NCI-H526 (cell line): ENCODE results near the gene DYRK1A.

ENCODE experiments used
- DNase-seq, 2 experiments: peaks; one replicate each; lab custom pipeline; 2025; lab: John Stamatoyannopoulos, UW

DYRK1A gene

DNA sequence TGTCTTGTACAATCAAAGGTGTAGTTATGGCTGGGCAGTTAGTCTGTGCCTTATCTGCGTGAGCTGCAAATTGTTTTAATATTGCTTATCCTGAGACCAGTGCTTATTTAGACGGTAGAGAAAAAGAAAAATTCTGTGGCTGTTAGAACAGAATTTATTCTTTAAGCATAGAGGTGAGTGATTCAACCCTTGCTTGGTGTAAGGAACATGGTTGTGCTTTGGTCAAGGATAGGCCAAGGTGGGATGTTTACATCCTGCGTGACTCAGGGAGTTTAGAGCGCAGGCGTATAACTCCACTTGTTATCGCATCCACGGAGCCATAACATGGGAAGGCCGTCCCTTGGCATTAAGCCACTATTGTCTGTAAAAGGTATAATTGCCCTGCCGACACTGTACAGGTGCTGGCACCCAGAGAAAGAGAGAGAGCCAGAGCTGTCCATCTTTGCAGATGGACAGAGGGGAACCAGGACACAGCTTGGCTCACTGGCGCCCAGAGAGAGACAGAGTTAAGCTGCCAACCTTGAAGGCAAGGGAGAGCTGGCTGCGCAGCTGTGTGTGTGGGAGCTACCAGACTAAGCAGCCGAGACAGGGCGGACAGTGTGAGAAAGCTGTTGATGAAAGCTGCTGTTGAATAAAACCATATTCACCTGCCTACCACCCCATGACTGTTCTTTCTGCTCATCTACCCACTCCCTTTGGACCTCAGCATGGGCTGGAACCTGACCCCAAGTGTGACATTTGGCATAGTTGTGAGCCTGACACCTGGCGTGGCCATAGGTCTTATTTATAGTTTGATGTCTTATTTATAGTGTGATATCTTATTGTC, 200.4 kb downstream of the DYRK1A start:
- no peak for DNase-seq

GRCh38 chr21:37568415-37568814, 201.8 kb downstream of the DYRK1A start:
- no peak for DNase-seq

DNA sequence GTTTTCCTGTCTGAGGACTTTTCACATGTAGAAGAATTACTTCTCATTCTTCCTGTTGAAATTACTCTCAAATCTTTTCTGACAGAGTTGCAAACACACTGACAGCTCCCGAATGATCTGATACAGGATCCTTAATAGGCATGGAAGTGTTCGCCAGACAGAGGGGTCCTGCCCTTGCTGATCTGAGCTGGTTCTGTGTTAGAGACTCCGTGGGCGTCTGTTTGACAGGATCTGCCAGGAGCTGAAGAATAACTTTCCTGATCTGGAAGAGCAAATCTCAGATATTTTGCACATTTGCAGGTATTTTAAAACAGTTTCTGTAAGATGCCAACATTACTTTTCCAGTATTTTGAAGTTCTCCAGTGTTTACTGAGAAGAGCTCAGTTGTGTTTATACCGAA, 202.3 kb downstream of the DYRK1A start:
- DNase-seq: no peak

DNA sequence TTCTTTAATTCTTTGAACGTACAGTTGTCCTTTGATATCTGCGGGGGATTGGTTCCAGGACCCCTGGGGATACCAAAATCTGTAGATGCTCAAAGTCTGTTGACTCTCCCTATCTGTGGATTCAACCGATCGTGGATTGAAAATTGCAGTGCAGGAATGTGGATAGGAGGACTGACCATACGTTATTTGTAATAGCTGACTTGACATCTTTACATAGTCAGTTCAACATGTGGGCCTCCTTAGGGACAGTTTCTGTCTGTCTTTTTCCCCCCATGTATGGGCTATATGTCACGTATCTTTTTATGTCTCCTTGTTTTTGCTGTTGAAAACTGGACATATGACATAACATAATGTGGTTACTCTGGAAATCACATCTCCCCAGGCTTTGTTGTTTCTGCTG, 204.9 kb downstream of the DYRK1A start:
- no peak for DNase-seq

DNA sequence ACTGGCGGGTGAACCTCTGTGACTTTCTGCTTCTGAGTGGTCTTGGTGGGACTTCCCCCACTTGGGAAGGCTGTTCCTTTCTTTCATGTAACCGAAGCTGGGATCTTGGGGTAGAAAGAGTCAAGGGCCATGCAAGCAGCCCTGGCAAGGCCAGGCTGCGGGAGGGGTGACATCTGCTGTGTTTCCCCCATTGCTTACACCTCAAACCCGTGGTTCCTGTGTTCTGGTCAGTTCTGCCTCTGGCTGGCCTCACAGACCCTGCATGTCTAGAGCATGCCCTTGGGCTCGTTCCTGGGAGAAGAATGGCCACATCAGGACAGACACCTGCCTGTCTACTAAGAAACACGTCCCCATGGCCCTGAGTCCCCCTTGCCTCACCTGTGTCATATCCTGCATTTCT, 207.7 kb downstream of the DYRK1A start:
- no peak for DNase-seq

GRCh38 chr21:37574751-37575150, 208.2 kb downstream of the DYRK1A start:
- no peak for DNase-seq

- no peak for DNase-seq
Measured at GRCh38 chr21:37575580-37575979, 209.0 kb downstream of the DYRK1A start.
